Neural cell (in vitro differentiated cells): ENCODE measurements around the gene ATE1.
A peak's percentile ranks its signal among the peaks of the same experiment; 100 is the strongest.

Experiments
- EP300 ChIP-seq: fragments of 450-650 bp; conservative IDR thresholded peaks from 2 replicates; pipeline ENCODE4 v1.6.1; 2014; ENCODE audit warnings: antibody characterized with exemption, mild to moderate bottlenecking, moderate library complexity; ENCODE audit not compliant: poor library complexity, severe bottlenecking
- EZH2 ChIP-seq: fragments of 200-600, 300-800 bp; shearing (Covaris generic), sonication (generic); IDR thresholded peaks from 2 replicates; pipeline ENCODE4 v1.6.1; 2014; ENCODE audit warnings: antibody characterized with exemption, low read length, borderline replicate concordance, mild to moderate bottlenecking; ENCODE audit not compliant: insufficient read depth, poor library complexity, severe bottlenecking
- MXI1 ChIP-seq: fragments of 450-650 bp; conservative IDR thresholded peaks from 2 replicates; pipeline ENCODE4 v1.6.1; 2014; ENCODE audit warnings: antibody characterized with exemption, mild to moderate bottlenecking; ENCODE audit not compliant: poor library complexity, severe bottlenecking
- POLR2AphosphoS5 ChIP-seq: IDR thresholded peaks from 2 replicates; pipeline ENCODE4 v1.6.1; 2012
- RAD21 ChIP-seq: fragments of 450-650 bp; conservative IDR thresholded peaks from 2 replicates; pipeline ENCODE4 v1.6.1; 2014; ENCODE audit warnings: antibody characterized with exemption, mild to moderate bottlenecking, moderate library complexity
- REST ChIP-seq: IDR thresholded peaks from 2 replicates; pipeline ENCODE4 v1.6.1; 2012; ENCODE audit warnings: borderline replicate concordance
- TAF1 ChIP-seq: IDR thresholded peaks from 2 replicates; pipeline ENCODE4 v1.6.1; 2012; ENCODE audit warnings: low read depth
- TF ChIP-seq, protein P1 (sequence below): fragments of 450-650 bp; IDR thresholded peaks from 2 replicates; pipeline ENCODE4 v1.5.1; 2014; ENCODE audit warnings: antibody characterized with exemption, mild to moderate bottlenecking, moderate library complexity; ENCODE audit not compliant: poor library complexity, severe bottlenecking

- TF ChIP-seq TAF1 = no peak
- TF ChIP-seq RAD21 = no peak
- TF ChIP-seq EZH2 = no peak
- TF ChIP-seq REST = no peak
- TF ChIP-seq, protein P1, sequence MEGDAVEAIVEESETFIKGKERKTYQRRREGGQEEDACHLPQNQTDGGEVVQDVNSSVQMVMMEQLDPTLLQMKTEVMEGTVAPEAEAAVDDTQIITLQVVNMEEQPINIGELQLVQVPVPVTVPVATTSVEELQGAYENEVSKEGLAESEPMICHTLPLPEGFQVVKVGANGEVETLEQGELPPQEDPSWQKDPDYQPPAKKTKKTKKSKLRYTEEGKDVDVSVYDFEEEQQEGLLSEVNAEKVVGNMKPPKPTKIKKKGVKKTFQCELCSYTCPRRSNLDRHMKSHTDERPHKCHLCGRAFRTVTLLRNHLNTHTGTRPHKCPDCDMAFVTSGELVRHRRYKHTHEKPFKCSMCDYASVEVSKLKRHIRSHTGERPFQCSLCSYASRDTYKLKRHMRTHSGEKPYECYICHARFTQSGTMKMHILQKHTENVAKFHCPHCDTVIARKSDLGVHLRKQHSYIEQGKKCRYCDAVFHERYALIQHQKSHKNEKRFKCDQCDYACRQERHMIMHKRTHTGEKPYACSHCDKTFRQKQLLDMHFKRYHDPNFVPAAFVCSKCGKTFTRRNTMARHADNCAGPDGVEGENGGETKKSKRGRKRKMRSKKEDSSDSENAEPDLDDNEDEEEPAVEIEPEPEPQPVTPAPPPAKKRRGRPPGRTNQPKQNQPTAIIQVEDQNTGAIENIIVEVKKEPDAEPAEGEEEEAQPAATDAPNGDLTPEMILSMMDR = peak; percentile 21
- TF ChIP-seq MXI1 = no peak
- TF ChIP-seq EP300 = no peak
- TF ChIP-seq POLR2AphosphoS5 = no peak
These were observed 180.6 kb downstream of the ATE1 start for GRCh38 chr10:121747163-121747775.
